HG03196 (cell line): ENCODE data around the gene MPZL3.
"Not testable (repeated sequence)": the region's sequence is repeated elsewhere in the genome, so short reads cannot be mapped to it uniquely, and the experiment has no call there.

Experiments used
- ATAC-seq: cut with Tn5 transposase; IDR thresholded peaks from one replicate; pipeline ENCODE4 v1.9.1; 2021; ENCODE audit not compliant: unreplicated experiment

MPZL3 gene

GRCh38 chr11:118190942-118191506 is 61.1 kb downstream of the MPZL3 start:
- ATAC-seq = not testable (repeated sequence)

- no peak for ATAC-seq
Observed at GRCh38 chr11:118186346-118187107, 65.6 kb downstream of the MPZL3 start.

- ATAC-seq = no peak
Observed at GRCh38 chr11:118184784-118185579, 67.2 kb downstream of the MPZL3 start.

GRCh38 chr11:118183691-118184090 is 68.5 kb downstream of the MPZL3 start:
- ATAC-seq = not testable (repeated sequence)

- ATAC-seq = no peak
Observed at GRCh38 chr11:118180300-118180703, 71.9 kb downstream of the MPZL3 start.

GRCh38 chr11:118176778-118177134 is 75.4 kb downstream of the MPZL3 start:
- no peak for ATAC-seq
